Activated CD8-positive, alpha-beta memory T cell treated with anti-CD3 and anti-CD28 coated beads for 48 hours (primary cell): ENCODE measurements around the gene OR6B1.

ENCODE experiments used
- DNase-seq, 3 experiments: peaks; one replicate each; pipeline ENCODE4 v3.0.0-alpha.2; 2020; ENCODE audit warnings: low read depth in 2 of 3, low spot score in 2 of 3

Gene OR6B1

DNA sequence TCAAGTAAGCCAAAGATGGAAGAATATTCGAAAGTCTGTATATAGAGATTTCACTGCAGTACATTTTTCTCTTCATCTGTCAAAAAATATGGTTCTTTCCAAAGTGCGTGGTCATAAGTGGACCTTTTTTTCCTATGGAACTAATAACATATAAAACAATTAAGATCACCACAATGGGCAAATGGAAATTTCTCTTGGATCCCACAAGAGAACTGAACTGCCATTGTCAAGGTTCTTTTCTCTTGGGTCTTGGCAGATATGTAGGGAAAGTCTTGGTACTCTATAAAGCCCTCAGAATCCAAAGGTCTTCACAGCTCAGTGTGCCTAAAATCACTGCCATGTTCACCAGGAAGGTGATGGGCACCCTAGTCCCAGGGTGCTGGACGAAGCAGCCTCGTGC lies at the start of gene OR6B1:
Gene OR6B1, plus strand, starts transcription at position 301 of the 400 bp plus-strand sequence. CDS start 3,677 bp downstream, outside the sequence.
- no peak for DNase-seq

DNA sequence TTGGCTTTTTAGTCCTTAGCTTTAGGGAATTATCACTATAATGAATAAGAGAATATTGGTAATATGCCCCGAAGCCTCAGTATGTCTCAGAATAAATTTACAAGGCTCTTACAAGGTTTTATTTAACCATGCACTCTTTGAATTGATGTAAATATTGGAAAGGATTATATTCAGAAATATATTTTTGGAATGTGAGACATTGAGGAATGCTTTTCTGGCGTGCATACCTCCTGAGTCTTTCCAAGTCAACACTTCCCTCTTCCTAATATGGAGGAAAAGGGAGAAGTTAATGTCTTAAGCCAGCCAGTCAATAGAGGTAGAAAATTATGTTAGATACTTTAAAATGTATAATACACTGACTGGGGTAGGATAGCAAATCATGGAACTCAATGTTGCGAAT lies 46.7 kb upstream of the OR6B1 start:
- no peak for DNase-seq

- no peak for DNase-seq
Measured at GRCh38 chr7:143954135-143954534, 46.0 kb upstream of the OR6B1 start.

- no peak for DNase-seq
Measured at GRCh38 chr7:143954544-143954943, 45.6 kb upstream of the OR6B1 start, which contains the start of gene OR2F1. OR2F1 (plus strand) TSS chr7:143954844; CDS start chr7:143959971, 5,127 bp downstream.

GRCh38 chr7:143958781-143959180 lies 41.3 kb upstream of the OR6B1 start:
- DNase-seq = no peak

GRCh38 chr7:143960813-143961610 lies 39.1 kb upstream of the OR6B1 start:
- DNase-seq = no peak

DNA sequence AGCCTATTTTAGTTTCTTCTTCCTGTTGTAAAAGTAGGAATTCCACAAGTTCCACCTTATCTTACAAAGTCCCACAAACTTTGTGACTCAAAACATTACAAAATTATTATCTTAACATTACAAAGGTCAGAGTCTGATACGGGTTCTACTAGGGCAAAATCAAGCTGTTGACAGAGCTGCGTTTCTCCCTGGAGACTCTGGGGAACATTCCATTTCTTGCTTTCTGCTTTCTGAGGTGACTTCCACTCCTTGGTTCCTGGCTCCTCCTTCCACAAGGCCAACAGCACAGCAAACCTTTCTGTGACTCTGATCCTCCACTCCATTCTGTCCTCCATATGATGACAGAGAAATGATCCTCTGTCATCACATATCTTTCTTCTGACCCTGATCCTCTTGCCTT lies 34.8 kb upstream of the OR6B1 start:
- DNase-seq = no peak

DNA sequence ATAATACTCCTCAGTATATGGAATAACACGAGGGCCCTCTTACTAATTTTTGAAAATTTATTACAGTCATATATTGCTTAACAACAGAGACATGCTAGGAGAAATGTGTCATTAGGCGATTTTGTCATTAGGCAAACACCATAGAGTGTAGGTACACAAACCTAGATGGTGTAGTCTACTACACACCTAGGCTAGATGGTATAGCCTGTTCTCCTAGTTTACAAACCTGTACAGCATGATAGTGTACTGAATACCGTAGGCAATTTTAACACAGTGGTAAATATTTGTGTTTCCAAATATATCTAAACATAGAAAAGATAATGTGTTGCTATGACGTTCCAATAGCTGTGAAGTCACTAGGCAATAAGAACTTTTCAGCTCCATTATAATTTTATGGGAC lies 32.7 kb upstream of the OR6B1 start:
- DNase-seq = no peak

GRCh38 chr7:143973870-143974416 lies 26.2 kb upstream of the OR6B1 start:
- no peak for DNase-seq

DNA sequence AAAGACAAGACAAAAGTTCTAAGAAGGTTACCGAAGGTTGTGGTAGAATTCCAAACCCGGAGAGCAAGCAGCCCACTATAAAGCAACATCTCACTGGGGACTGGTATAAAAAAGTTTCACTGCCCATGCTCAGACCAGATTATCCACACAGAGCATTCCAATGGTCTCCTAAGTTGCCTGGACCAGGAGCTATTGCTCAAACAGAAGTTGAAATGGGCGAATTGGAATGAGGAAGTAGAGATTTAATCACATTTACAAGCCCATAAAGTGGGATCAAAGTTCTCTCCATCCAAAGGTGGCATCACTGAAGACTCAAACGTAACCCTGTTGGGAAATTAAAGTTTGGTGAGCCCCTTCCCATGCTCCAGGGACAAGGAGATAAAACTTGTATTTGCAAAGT lies 25.7 kb upstream of the OR6B1 start:
- DNase-seq = no peak

DNA sequence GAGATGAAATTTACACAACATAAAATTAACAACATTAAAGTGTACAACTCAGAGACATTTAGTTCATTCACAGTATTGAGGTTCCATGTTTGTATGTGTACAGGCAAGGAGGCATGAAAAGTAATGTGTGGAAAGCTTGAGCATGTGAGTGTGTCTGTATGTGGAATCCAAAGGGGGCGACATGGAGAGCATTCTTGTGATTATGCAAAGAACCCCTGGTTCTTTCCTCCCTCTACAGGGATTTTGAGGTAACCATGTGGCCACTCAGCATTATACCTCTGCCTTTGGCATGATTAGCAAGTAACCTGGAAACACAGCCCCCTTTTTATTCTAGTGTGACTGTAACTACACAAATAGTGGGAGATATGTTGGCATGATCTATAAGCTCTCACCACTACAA lies 24.5 kb upstream of the OR6B1 start:
- DNase-seq = no peak

GRCh38 chr7:143978585-143978984 lies 21.5 kb upstream of the OR6B1 start:
- no peak for DNase-seq

- no peak for DNase-seq
Measured at GRCh38 chr7:143979359-143979758, 20.8 kb upstream of the OR6B1 start.

GRCh38 chr7:143979998-143980397 lies 20.1 kb upstream of the OR6B1 start:
- DNase-seq = no peak

DNA sequence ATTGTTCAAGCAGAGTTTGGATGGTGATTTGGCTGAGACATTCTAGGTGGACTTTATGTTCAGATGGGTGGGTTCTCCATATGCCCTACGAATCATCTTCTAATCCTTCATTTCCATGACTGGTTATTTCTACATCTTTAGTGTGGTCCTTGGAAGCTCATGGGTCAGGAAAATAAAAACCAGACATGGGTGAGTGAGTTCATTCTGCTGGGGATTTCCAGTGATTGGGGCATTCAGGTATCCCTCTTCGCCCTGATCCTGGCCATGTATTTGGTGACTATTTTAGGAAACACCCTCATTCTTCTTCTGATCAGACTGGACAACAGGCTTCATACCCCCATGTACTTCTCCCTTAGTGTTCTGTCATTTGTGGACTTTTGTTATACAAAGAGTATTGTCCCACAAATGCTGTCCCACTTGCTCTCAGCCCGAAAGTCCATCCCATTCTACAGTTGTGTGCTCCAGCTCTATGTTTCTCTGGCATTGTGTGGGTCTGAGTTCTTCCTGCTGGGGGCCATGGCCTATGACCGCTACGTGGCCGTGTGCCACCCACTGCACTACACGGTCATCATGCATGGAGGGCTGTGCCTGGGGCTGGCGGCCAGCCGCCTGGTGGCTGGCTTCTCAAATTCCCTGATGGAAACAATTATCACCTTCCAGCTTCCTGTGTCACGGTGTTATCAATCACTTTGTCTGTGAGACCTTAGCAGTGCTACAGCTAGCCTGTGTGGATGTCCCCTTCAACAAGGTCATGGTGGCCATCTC lies 19.2 kb upstream of the OR6B1 start:
- no peak for DNase-seq

GRCh38 chr7:143983960-143984359 lies 16.2 kb upstream of the OR6B1 start:
- DNase-seq = no peak

DNA sequence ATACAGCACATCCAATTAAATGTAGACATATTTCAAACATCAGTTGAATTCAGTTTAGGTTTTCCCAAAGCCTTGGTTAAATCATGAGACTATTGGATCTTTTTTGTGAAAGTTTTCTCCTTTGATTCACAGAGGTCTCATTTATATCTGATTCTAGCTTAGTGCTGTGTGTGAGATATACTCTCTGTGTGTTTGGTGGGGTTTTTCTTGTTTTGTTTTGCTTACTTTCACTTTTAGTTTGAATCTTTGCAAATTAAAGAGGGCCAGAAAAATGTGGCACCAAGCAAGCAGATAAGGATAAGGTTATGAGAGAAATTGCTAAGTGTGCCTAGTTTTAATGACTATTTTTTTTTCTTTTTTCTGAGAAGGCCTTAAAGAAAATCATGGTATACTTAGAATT lies 12.6 kb upstream of the OR6B1 start:
- no peak for DNase-seq

- no peak for DNase-seq
Measured at GRCh38 chr7:143988976-143989745, 11.0 kb upstream of the OR6B1 start.

- no peak for DNase-seq
Measured at GRCh38 chr7:143992670-143993069, 7.5 kb upstream of the OR6B1 start.

DNA sequence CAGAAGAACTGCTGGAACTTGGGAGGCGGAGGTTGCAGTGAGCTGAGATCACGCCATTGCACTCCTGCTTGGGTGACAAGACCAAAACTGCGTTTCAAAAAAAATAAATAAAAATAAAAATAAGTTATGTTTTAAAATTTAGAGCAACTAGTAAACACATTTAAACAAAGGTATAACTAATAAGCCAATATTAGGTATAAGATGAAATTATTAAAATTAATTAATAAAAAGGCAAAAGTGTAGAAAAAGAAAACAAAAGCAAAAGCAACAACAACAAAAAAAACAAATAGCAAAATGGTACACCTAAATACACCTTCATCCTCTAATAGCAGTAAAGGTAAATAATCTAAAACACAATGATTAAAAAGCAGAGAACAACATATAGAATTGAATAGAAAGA lies 6.2 kb upstream of the OR6B1 start:
- DNase-seq = no peak

DNA sequence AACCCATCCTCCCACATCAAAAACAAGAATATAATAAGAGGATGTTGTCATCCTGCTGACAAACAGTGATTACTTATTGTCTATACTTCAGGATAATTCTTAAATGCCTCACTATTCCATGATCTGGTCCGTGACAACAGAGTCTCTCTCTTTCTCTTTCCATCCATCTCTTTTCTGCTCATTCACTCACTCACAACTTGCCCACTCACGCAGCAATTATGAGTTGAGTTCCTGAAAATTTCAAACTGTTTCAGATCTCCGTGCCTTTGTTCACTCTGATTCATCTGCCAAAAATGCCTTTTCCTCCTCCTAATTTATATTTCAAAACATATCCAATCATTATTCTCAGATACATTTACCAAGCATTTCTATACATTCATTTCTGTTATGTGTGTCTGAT lies 1.4 kb downstream of the OR6B1 start:
- DNase-seq = no peak
